Astrocyte (in vitro differentiated cells and primary cell): ENCODE results near the gene IL17B. TPM values are rescaled to one million over a fixed set of nuclear protein-coding genes. Genes with fewer than 3 reads are reported as not detected.

Experiments
- DNase-seq: peaks from one replicate; pipeline ENCODE4 v3.0.0-alpha.2; 2010; ENCODE audit warnings: low read depth
- FAIRE-seq: peaks from 2 replicates; lab custom pipeline; 2011; peaks lifted over from hg19 to GRCh38; lab: Jason Lieb, UNC
- H2AFZ ChIP-seq: 2 replicates; pipeline ENCODE4 v1.6.0; 2012; ENCODE audit warnings: low read depth, low read length, inconsistent platforms
- H3K27ac ChIP-seq: 2 replicates; pipeline ENCODE4 v1.5.1; 2011; ENCODE audit warnings: low read depth, low read length, inconsistent platforms
- H3K27me3 ChIP-seq: 2 replicates; pipeline ENCODE4 v1.6.0; 2011; ENCODE audit warnings: low read length, inconsistent platforms; ENCODE audit not compliant: insufficient read depth
- H3K36me3 ChIP-seq: 2 replicates; pipeline ENCODE4 v1.5.1; 2011; ENCODE audit warnings: low read length, inconsistent platforms; ENCODE audit not compliant: insufficient read depth
- H3K4me1 ChIP-seq: 2 replicates; pipeline ENCODE4 v1.5.1; 2011; ENCODE audit warnings: low read length, inconsistent platforms; ENCODE audit not compliant: insufficient read depth
- H3K4me2 ChIP-seq: 2 replicates; pipeline ENCODE4 v1.6.0; 2012; ENCODE audit warnings: low read length, inconsistent platforms
- H3K4me3 ChIP-seq: 2 replicates; pipeline ENCODE4 v1.5.1; 2011; ENCODE audit warnings: low read depth, mild to moderate bottlenecking, low read length, inconsistent platforms; ENCODE audit not compliant: insufficient read depth
- H3K79me2 ChIP-seq: 2 replicates; pipeline ENCODE4 v1.6.0; 2012; ENCODE audit warnings: mild to moderate bottlenecking, low read length, inconsistent platforms; ENCODE audit not compliant: insufficient read depth
- H3K9ac ChIP-seq: 2 replicates; pipeline ENCODE4 v1.6.0; 2012; ENCODE audit warnings: mild to moderate bottlenecking, low read length, inconsistent platforms
- H3K9me3 ChIP-seq: 2 replicates; pipeline ENCODE4 v1.5.1; 2012; ENCODE audit warnings: low read depth, mild to moderate bottlenecking, low read length, inconsistent platforms; ENCODE audit not compliant: insufficient read depth
- H4K20me1 ChIP-seq: 2 replicates; pipeline ENCODE4 v1.6.0; 2012; ENCODE audit warnings: low read length, inconsistent platforms; ENCODE audit not compliant: insufficient read depth
- H3K27ac Mint-ChIP-seq: one replicate; pipeline ENCODE4 v1.8.0; 2021; ENCODE audit warnings: mild to moderate bottlenecking, mixed read lengths; ENCODE audit not compliant: unreplicated experiment
- H3K27me3 Mint-ChIP-seq: one replicate; pipeline ENCODE4 v1.8.0; 2021; ENCODE audit warnings: low read depth, mixed read lengths; ENCODE audit not compliant: unreplicated experiment
- H3K36me3 Mint-ChIP-seq: one replicate; pipeline ENCODE4 v1.8.0; 2021; ENCODE audit warnings: low read depth, mixed read lengths; ENCODE audit not compliant: unreplicated experiment
- H3K4me1 Mint-ChIP-seq: one replicate; pipeline ENCODE4 v1.8.0; 2021; ENCODE audit warnings: low read depth, mixed read lengths; ENCODE audit not compliant: unreplicated experiment
- H3K4me3 Mint-ChIP-seq: one replicate; pipeline ENCODE4 v1.8.0; 2021; ENCODE audit warnings: mild to moderate bottlenecking, moderate library complexity, mixed read lengths; ENCODE audit not compliant: unreplicated experiment
- H3K9me3 Mint-ChIP-seq: one replicate; pipeline ENCODE4 v1.8.0; 2021; ENCODE audit warnings: mild to moderate bottlenecking, mixed read lengths; ENCODE audit not compliant: unreplicated experiment
- CTCF ChIP-seq: IDR thresholded peaks from 2 replicates; pipeline ENCODE4 v1.5.1; 2011; ENCODE audit warnings: low read depth, mild to moderate bottlenecking, inconsistent platforms, low read length, moderate library complexity; ENCODE audit not compliant: insufficient read depth
- EZH2 ChIP-seq: IDR thresholded peaks from 2 replicates; pipeline ENCODE4 v1.6.1; 2012; ENCODE audit warnings: mild to moderate bottlenecking, low read length, inconsistent platforms; ENCODE audit not compliant: insufficient read depth
- total RNA-seq: library from RNA; stranded (reverse); gene quantifications from 2 replicates; pipeline ENCODE4 v1.2.1, GENCODE V29; 2021

The IL17B gene
- total RNA-seq, 1 donor from 2014 or later: 0.54 TPM

- Histone ChIP-seq H2AFZ (no peak overlapping the region), H3K36me3 (peaks cover 50% of the 10 kb centered on the region), H3K4me2 (peak overlapping the region; percentile 74), H3K9me3 (no peaks in the 10 kb centered on the region), H3K79me2 (peaks cover 34% of the 10 kb centered on the region), H3K27ac (peak overlapping the region; percentile 38), H4K20me1 (peaks cover 42% of the 10 kb centered on the region), H3K9ac (peak overlapping the region; percentile 64), H3K27me3 (no peaks in the 10 kb centered on the region), H3K4me3 (peak overlapping the region; percentile 29), H3K4me1 (peaks cover 71% of the 10 kb centered on the region)
- peak overlapping the region; percentile 83 for H3K4me3 Mint-ChIP-seq
- H3K9me3 Mint-ChIP-seq: no peaks in the 10 kb centered on the region
- H3K27me3 Mint-ChIP-seq: no peaks in the 10 kb centered on the region
- DNase-seq: no peak
- peaks cover 30% of the 10 kb centered on the region for H3K36me3 Mint-ChIP-seq
- TF ChIP-seq CTCF (no peak), EZH2 (no peak)
- H3K27ac Mint-ChIP-seq: peak overlapping the region; percentile 94
- FAIRE-seq: no peak
- peaks cover 60% of the 10 kb centered on the region for H3K4me1 Mint-ChIP-seq
Measured at GRCh38 chr5:149424371-149425315, 45.6 kb upstream of the IL17B start.

- Histone ChIP-seq H3K4me1 (peaks cover 71% of the 10 kb centered on the region), H3K4me2 (peak overlapping the region; percentile 74), H2AFZ (no peak overlapping the region), H3K9me3 (no peaks in the 10 kb centered on the region), H3K79me2 (peaks cover 39% of the 10 kb centered on the region), H4K20me1 (peaks cover 45% of the 10 kb centered on the region), H3K27me3 (no peaks in the 10 kb centered on the region), H3K27ac (peak overlapping the region; percentile 66), H3K36me3 (peaks cover 50% of the 10 kb centered on the region), H3K9ac (peak overlapping the region; percentile 64), H3K4me3 (no peak overlapping the region)
- DNase-seq (peak; percentile 69), FAIRE-seq (no peak)
- H3K36me3 Mint-ChIP-seq: peaks cover 26% of the 10 kb centered on the region
- H3K27me3 Mint-ChIP-seq: no peaks in the 10 kb centered on the region
- peak overlapping the region; percentile 83 for H3K4me3 Mint-ChIP-seq
- no peak for TF ChIP-seq EZH2
- TF ChIP-seq CTCF: no peak
- H3K4me1 Mint-ChIP-seq: peaks cover 57% of the 10 kb centered on the region
- H3K27ac Mint-ChIP-seq: peak overlapping the region; percentile 94
- no peaks in the 10 kb centered on the region for H3K9me3 Mint-ChIP-seq
Measured at GRCh38 chr5:149423794-149424268, 44.7 kb upstream of the IL17B start.
